Calu3 (cell line): Measurements from ENCODE around the gene OR10V1. TPM values are rescaled to one million over a fixed set of nuclear protein-coding genes. Genes with fewer than 3 reads are reported as not detected.

Experiments used
- BruUV-seq: library from RNA; stranded (reverse); fragments of 400-500 nt; replicated peaks from 2 replicates; lab custom pipeline; 2021; lab: Mats Ljungman, UMichigan
- CTCF ChIA-PET: fragments of 300-600 bp; sonication (Branson Sonifier 250); formaldehyde crosslinking; loops from one replicate; lab custom pipeline; 2022; ENCODE audit warnings: antibody characterized with exemption; lab: Charles Lee
- DNase-seq: peaks from one replicate; pipeline ENCODE4 v3.0.0; 2022
- H3K27ac Mint-ChIP-seq: one replicate; pipeline ENCODE4 v1.8.0; 2022; ENCODE audit warnings: mixed read lengths; ENCODE audit not compliant: unreplicated experiment
- H3K27me3 Mint-ChIP-seq: one replicate; pipeline ENCODE4 v1.8.0; 2022; ENCODE audit warnings: mixed read lengths; ENCODE audit not compliant: unreplicated experiment
- H3K36me3 Mint-ChIP-seq: one replicate; pipeline ENCODE4 v1.8.0; 2022; ENCODE audit warnings: mild to moderate bottlenecking, moderate library complexity, mixed read lengths; ENCODE audit not compliant: insufficient read depth, unreplicated experiment
- H3K4me1 Mint-ChIP-seq: one replicate; pipeline ENCODE4 v1.8.0; 2022; ENCODE audit warnings: mild to moderate bottlenecking, low read depth, mixed read lengths; ENCODE audit not compliant: unreplicated experiment
- H3K4me3 Mint-ChIP-seq: one replicate; pipeline ENCODE4 v1.8.0; 2022; ENCODE audit warnings: mild to moderate bottlenecking, low read depth, moderate library complexity, mixed read lengths; ENCODE audit not compliant: unreplicated experiment
- H3K9me3 Mint-ChIP-seq: one replicate; pipeline ENCODE4 v1.8.0; 2022; ENCODE audit warnings: low read depth, mixed read lengths; ENCODE audit not compliant: unreplicated experiment
- intact Hi-C: fragments of 100-400 bp; cut with micrococcal nuclease; formaldehyde crosslinking; loops from one replicate; pipeline ENCODE4 v1.10.0; 2022; ENCODE audit not compliant: unreplicated experiment
- total RNA-seq: library from RNA; stranded (reverse); gene quantifications from 2 replicates; pipeline ENCODE4 v1.2.3, GENCODE V29; 2022
- TF ChIP-seq, protein P1 (sequence below): fragments of 200-600 bp; IDR thresholded peaks from one replicate; pipeline ENCODE4 v1.8.0; 2022; ENCODE audit warnings: antibody characterized with exemption; ENCODE audit not compliant: unreplicated experiment

The OR10V1 gene
- total RNA-seq, 1 experiment from 2014 or later, result not detected

DNA sequence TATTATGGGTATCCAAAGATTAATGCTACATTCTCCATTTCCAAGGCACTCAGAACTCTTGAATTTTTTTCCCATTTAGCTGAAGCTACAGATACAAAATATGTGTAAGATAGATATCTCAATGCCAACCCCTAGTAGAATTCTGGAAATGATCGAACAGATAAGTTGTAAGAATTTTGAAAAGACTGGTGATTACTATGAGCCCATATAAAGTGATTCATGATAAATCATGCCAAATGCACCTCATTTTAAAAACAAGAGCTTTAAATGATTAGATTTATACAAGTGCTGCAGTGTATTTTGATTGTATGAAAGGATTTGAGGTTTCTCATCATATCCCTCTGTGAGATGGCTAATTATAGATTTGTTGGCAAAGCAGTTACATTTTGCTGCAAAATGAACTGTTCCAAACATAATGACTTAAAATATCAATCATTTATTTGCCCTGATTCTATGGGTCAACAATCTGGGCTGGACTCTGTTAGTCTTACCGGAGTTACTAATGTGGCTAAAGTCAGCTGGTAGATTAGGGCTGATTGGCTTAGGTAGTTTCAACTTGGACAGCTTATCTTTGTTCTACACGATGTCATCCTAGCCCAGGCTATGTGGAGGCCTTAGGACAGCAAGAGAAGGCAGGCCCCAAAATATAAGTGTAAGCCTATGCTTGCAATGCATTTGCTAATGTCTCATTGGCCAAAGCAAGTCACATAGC lies 3.4 kb downstream of the OR10V1 start:
- Mint-ChIP-seq H3K27me3 (peaks cover 27% of the 10 kb centered on the region), H3K9me3 (no peaks in the 10 kb centered on the region), H3K4me1 (peaks cover 20% of the 10 kb centered on the region), H3K27ac (no peak overlapping the region), H3K36me3 (no peaks in the 10 kb centered on the region), H3K4me3 (no peak overlapping the region)
- BruUV-seq, result no TSS peak
- CTCF ChIA-PET, result interaction anchor here (0.6 to 0.8 kb wide), 2 partner anchors 106 to 140 kb away, joined by 3 to 6 read pairs; no protein-coding TSS in a partner anchor
- no peak for DNase-seq
- TF ChIP-seq, protein P1, sequence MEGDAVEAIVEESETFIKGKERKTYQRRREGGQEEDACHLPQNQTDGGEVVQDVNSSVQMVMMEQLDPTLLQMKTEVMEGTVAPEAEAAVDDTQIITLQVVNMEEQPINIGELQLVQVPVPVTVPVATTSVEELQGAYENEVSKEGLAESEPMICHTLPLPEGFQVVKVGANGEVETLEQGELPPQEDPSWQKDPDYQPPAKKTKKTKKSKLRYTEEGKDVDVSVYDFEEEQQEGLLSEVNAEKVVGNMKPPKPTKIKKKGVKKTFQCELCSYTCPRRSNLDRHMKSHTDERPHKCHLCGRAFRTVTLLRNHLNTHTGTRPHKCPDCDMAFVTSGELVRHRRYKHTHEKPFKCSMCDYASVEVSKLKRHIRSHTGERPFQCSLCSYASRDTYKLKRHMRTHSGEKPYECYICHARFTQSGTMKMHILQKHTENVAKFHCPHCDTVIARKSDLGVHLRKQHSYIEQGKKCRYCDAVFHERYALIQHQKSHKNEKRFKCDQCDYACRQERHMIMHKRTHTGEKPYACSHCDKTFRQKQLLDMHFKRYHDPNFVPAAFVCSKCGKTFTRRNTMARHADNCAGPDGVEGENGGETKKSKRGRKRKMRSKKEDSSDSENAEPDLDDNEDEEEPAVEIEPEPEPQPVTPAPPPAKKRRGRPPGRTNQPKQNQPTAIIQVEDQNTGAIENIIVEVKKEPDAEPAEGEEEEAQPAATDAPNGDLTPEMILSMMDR, result no peak
- intact Hi-C loops, result no loop called here

DNA sequence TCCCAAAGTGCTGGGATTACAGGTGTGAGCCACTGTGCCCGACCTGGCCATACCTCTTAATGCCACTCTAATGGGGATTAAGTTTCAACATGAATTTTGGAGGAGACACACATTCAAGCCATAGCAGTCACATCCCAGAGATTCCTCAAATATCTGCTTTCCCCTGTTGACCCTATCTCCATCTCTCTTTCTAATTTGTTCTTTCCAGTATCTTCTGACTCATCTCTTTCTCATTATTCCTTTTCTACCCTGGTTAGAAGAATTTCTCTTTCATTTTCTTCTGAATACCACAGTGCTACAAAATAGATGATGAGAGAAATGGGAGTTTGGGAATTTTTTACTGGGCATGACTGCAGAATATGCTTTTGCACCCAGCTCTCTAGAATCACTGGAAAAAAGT lies 5.1 kb downstream of the OR10V1 start:
- CTCF ChIA-PET, result no interaction called here
- Mint-ChIP-seq H3K4me1 (peaks cover 20% of the 10 kb centered on the region), H3K9me3 (no peaks in the 10 kb centered on the region), H3K36me3 (no peaks in the 10 kb centered on the region), H3K27ac (no peak overlapping the region), H3K4me3 (no peak overlapping the region), H3K27me3 (peaks cover 12% of the 10 kb centered on the region)
- DNase-seq, result no peak
- TF ChIP-seq, protein P1, result no peak
- BruUV-seq, result no TSS peak
- intact Hi-C loops, result no loop called here

GRCh38 chr11:59707371-59707770 lies 6.3 kb downstream of the OR10V1 start:
- no peaks in the 10 kb centered on the region for H3K36me3 Mint-ChIP-seq
- H3K27me3 Mint-ChIP-seq, result peaks cover under 1% of the 10 kb centered on the region
- H3K4me1 Mint-ChIP-seq, result peaks cover 20% of the 10 kb centered on the region
- H3K27ac Mint-ChIP-seq, result no peak overlapping the region
- no peak for DNase-seq
- H3K4me3 Mint-ChIP-seq, result no peak overlapping the region
- no TSS peak for BruUV-seq
- no peaks in the 10 kb centered on the region for H3K9me3 Mint-ChIP-seq
- intact Hi-C loops, result no loop called here
- TF ChIP-seq, protein P1, result no peak
- CTCF ChIA-PET, result no interaction called here

DNA sequence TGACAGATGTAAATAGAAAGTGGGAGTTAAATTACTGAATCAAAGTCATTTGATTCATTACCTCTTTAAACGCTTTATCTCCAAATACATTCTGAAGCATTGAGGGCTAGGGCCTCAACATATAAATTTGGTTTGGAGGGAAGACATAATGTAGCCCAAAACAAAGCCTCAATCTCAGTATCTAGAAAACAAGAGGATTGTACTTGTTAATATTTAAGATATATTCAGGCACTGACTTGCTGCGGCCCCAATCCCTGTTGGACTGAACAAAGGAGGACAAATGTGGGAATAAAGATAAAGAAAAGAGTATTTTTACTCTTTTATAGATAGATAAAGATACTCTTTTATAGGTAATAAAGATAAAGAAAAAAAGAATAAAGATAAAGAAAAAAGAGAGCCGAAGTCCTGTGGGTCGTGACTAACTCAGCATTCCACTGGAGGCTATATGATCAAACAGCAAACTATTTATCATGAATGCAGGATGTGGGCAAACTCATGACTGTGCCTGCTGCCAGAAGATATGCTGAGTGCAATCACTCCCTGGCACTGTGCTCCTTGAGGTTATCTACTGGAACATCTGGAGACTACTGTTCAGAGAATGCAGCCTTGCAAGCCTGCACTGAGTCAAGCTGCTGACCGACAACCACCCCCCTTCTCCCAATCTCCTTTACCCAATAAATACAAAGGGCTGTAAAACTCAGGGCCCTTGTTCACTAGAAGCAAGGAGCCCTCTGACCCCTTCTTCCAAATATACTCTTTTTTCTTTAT lies 6.9 kb downstream of the OR10V1 start:
- CTCF ChIA-PET, result no interaction called here
- intact Hi-C loops, result no loop called here
- Mint-ChIP-seq H3K27me3 (no peaks in the 10 kb centered on the region), H3K9me3 (no peaks in the 10 kb centered on the region), H3K36me3 (no peaks in the 10 kb centered on the region), H3K4me3 (no peak overlapping the region), H3K4me1 (peaks cover 20% of the 10 kb centered on the region), H3K27ac (peak overlapping the region; percentile 20)
- no TSS peak for BruUV-seq
- DNase-seq, result peak; percentile 38
- TF ChIP-seq, protein P1, result no peak
